HG03097 (cell line): ENCODE measurements around the gene TBC1D22A.

Experiments used
- ATAC-seq: cut with Tn5 transposase; IDR thresholded peaks from one replicate; pipeline ENCODE4 v1.9.1; 2021; ENCODE audit not compliant: unreplicated experiment, low FRiP score

Gene TBC1D22A

DNA sequence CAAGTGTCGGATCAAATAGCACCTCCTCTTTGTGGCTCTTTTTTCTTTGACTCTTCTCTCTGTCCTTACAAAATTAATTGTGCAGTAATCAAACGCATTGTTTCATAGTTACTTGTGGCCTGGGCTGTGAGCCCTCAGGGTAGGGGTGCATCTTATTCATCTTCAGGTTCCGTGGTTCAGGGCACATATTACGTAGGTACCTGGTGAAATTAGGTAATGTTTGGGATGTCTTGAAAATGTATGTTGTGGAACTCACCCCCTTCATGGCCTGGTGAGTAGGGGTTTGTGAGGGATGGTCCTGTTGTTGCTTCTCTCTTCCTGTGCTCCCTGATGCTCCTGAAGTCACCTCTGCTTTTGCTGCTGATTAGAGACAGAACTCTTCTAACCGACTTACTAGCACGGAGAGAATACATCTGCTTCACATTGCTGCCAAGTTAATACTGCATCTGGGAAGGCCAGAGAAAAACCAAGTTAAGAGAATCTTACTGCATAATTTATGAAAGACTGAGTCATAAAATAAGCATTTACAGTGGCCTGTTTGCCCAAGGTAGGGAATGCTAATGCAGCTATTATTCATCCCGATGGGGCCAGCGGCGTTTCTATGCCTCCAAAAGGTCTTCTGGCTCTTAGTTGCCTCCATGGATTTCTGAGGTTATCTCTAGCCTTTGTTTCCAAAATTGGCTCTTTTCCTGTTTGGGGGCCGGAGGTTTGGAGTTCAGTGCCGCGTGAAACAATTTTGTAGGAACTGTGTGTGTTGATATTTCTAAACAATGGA, 66.9 kb downstream of the TBC1D22A start:
- no peak for ATAC-seq

DNA sequence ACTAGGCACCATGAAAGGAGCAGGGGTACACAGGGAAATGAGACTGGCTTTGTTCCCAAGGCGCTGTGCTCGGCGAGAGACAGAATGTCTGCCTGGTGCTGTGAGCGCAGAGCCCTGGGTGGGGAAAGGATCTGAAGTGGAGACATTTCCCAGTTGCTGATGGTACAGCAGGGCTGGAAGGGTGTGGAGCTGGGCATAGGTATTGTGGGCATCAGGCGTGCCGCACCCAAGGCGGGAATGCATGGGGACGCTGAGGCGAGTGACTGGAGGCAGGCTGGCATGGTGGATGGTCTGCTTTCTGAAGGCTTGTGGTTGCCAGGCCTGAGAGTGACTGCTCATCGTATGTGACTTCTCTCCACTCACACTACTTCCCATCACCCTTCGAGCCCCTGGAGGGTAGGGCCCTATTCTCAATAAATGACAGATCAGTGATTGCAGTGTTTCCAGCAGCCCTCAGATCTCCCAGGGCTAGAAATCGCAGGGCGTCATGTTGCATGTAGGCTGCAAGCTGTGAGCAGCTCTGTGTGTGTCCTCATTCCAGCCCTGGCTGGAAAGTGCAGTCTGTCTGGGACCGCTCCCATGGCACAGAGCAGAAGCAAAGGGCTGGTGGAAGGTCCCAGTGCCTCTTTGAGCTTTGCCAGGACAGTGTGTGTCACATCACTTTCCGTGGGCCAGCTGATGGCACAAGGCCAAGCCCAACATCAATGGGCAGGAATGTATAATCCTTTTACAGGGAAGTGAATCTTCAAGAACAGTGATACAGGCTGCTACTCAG, 67.7 kb downstream of the TBC1D22A start:
- no peak for ATAC-seq

DNA sequence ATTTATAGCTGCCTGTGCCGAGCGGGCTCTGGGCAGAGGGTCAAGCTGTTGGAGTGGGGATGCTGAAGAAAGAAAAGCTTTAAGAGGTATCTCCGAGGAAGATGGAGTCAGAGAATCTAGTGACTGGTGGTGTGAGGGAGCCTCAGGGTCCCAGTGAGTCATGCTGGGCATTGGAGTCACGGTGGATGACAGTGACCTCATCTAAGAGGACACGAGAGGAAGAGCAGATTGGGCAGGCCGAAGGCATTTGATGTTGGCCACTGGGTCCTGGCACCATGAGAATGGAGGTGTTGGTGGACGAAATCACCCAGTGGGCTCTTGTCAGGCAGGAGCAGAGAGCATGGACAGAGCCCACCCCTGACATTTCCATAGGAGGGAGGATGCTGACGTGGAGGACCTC, 68.4 kb downstream of the TBC1D22A start:
- no peak for ATAC-seq

DNA sequence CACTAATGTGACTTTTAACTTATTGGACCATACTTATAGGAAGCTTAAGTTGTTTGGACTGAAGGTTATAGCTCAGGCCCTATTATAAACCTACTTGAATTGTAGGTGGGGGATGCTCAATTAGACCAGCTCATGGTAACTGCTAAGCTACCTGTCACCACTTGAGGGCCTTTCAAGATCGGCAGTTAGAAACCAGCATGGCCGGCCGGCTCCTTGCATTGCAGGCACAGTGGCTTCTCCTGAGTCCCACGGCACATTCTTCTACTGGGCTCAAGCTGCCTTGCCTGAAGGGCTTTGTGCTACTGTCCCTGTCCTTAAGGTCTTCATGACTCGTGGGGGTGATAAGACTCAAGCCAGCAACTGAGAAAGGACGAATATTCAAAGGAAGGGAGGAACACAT, 70.8 kb downstream of the TBC1D22A start:
- no peak for ATAC-seq

DNA sequence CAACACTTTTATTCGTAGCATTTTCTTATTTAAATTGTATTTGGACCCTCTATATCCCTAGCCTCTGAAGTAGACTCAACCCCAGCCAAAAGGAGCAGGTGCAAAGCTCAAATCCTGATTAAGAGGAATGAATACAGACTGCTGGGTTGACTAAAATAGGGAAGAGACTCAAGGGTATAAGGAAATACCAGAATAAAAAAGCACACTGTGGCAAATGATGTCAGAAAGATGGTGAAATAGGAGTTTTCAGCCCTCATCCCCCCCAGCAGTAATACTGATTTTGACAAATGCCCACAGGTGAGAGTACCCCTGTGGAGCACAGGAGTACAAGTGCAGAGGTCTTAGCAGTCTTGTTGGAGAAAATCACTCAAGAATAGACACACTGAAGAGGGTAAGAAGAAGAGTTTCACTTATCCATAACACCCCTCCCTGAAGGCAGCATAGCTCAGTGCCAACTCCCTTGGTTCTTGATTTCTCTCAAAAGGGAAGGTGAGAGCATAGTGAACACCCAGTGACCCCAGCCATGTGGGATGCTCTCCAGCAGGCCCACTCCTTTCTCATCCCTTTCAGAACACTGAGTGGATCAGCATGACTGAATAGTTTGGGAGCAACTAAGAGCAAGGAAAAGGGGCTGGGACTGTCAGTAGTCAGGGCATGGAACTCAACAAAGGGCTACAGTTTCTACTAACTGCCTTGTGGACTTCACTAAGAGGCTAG, 71.7 kb downstream of the TBC1D22A start:
- no peak for ATAC-seq

DNA sequence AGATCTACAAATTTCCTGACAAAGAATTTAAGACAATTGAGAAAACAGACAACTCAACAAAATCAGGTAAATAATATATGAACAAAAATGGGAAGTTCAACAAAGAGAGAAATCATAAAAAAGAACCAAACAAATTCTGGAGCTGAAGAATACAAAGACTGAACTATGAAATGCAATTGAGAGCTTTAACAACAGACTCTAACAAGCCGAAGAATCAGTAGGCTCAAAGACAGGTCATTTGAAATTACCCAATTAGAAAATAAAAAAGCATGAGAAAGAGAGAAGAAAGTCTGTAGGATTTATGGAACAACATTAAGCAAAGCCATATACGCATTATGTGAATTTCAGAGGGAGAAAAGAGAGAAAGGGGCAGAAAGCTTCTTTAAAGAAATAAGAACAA, 72.8 kb downstream of the TBC1D22A start:
- ATAC-seq, result no peak

DNA sequence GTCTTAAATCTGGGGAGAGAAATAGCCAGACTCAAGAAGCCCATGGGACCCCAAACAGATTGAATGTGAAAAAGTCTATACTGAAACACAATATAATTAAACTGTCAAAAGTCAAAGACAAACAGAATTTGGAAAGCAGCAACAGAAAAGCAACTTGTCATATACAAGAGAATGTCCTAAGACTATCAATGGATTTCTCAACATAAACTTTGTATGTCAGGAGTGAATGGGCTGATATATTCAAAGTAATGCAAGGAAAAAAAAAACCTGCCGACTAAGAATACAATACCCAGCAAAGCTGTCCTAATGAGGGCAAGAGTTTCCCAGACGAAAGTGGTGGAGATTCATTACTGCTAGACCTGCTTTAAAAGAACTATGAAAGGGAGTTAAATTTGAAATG, 73.2 kb downstream of the TBC1D22A start:
- ATAC-seq, result no peak

DNA sequence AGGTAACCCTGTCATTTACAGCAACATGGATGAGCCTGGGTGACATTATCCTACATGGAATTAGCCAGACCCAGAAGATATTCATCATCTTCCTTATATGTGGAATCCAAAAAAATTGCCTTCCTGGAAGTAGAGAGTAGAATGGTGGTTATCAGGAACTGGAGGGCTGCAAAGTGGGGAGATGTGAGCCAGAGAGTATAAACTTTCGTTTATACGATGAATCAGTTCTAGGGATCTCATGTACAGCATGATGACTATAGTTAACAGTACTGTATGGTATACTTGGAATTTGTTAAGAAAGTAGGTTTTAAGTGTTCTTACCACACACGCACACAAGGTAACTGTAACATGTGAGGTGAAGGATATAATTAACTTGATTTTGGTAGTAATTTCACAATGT, 79.1 kb downstream of the TBC1D22A start:
- no peak for ATAC-seq

DNA sequence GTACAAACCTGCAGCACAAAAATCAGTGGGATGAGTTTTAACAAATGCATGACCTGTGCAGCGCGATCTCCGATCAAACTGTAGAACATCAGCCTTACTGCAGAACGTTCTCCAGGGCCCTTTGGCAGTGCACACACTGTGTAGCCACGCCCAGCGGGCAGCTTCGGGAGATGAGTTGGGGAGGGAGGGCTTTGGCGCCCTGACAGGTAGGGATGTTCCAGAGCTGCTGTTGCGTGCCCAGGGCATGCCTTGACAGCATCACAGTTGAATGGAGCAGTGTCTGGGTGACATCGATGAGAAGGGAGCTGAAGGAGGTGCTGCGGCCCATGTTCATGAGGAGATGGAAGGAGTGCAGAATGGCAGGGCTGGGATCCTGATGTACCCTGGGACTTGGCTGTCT, 80.2 kb downstream of the TBC1D22A start:
- ATAC-seq, result no peak

DNA sequence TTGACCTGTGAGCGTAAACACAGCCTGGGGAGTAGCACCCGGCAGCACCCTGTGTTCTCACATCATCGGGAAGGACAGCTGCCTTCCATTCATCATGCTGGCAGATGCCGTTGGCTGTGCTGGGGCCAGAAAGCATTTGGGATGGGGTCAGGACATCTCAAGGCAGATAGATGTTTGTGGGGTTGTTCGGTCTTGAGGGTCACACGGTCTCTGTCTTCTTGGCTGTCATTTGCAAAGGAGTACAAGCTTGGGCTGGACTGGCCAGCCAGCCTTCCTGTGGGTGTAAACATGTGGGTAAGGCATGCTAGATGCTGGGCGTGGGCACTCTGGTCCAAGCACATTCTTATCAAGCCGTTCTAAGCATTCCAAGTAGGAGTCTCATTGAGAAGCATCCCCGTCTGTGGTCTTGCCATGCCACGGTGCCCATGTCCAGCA, 81.4 kb downstream of the TBC1D22A start:
- ATAC-seq, result no peak

DNA sequence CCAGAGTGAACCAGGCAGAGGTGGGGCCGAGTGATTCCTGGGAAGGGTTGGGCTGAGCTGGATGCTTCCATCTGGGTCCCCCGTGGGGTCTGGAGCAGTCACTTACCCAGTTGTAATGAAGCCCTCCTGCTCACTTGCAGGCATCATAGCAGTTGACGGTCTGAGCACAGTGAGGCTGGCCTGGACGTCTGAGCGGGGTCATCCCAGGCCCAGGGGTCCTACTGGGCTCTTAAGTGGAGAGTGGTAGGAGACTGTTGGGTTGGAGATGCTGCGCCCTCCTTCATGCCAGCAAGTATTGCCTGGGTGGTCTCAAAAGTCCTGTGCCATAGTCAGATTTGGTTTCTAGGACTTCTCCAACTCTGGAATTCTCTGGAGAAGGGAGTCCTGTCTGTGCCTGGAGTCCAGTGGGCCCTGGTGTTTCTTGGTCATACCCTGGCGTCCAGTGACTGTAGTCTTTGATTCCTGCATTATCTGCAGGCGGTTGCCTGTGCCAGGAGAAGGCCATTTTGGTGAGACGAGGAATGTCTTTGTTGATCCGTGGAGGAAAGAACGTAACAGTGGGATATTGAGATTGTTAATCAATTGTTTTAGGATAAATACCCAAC, 82.3 kb downstream of the TBC1D22A start:
- no peak for ATAC-seq

DNA sequence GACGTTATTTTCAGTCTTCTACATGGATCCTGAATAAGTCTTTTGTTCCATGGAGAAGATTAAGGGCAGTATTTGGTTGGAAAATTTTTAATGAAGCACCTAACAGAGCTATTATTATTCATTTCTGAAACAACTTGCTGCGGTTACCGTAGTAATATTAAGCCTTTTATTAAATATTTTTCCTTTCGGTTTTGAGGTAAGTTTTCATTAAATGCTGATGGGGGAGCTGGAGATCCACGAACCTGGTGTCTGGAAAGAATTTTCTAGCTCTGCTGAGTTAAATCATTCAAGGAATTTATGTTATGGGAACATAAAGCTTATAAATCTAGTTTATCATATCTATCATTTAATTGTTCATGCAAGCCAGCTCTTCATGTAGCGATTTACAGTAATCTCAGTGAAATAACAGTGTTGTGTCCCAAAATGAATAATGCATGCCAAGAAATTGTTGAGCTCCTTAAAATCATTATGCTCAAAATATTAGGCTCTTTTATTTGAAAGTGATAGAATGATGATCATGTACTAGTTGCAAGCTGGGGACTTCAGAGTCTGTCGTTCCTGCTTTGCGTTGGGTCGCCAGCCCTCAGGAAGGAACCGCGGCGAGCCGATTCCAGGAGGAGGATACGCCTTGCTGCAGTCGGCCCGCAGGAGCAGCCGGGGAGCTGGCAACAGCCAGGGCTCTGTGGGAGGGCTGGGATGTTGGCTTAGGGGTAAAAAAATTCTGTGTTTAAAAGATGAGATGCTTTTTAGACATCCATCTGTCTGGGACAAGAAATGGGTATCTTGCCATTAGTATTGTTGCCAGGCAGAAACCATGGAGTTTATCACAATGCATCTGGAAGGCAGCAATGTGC, 83.1 kb downstream of the TBC1D22A start:
- ATAC-seq, result no peak

DNA sequence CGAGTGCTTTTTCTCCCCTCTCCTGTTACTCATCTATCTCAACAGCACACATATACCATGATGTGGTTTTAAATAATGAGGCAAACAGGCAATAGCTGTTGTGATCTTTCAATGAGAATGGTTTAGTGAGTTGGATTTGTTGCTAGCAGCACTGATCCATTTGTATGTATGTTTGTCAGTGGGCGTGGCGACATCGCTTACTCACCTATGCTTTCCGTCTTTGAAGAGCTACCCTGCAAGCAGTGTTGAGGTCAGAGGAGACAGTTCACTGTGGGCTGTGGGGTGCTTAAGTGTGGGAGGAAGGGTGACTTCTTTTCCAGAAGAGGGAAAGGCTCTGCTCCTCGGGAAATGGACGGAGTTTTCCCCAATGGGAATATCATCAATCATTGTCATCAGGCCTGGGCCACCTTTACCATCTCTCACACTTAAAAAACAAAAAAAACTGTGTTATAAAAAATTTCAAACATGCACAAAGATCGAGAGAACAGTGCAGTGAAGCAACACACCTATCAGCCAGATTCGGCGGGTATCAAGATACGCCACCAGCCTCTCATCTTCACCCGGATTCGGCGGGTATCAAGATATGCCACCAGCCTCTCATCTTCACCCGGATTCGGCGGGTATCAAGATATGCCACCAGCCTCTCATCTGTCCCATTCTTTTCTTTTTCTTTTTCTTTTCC, 83.8 kb downstream of the TBC1D22A start:
- ATAC-seq, result no peak

DNA sequence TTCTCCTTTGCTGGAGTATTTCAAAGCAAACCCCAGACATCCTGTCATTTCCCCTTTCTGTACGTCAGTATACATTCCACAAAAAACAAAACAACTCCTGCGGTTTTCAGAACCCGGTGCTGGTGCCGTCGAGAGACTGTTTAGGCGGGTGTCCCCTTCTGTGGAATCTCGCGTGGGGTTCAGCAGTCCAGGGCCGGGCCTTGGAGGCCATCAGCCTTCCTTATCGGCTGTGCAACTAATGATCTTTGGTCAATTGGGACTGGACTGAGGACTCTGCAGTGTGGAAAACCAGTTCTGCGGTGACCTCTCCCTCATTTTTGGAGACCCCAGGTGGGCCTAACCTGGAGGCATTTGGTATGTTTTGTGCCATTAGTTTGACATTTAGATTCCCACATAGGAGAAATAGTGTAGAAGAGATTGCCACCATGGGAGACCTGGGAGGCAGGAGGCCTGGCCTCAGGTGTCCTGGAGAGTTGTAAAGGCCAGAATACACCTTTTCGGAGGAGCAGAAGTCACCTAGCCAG, 84.4 kb downstream of the TBC1D22A start:
- ATAC-seq, result no peak

DNA sequence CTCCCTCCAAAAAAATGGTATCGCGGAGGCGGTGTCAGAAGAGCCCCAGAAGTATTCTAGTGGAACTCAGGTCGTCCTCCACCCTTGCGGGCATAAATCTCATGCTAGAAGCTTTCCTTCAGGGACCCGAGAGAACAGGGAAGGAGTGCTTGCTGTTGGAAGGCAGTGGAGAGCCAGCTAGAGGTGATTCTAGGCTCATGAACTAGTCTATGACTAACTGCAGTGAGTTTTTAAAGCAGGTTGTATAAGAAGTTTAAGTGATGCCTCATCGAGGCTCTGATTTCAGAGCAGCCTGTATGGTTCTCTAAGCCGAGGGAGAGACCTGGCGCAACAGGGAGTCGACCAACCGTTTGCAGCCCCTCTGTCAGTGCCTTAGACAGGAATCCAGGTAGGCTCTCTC, 85.7 kb downstream of the TBC1D22A start:
- ATAC-seq, result no peak

DNA sequence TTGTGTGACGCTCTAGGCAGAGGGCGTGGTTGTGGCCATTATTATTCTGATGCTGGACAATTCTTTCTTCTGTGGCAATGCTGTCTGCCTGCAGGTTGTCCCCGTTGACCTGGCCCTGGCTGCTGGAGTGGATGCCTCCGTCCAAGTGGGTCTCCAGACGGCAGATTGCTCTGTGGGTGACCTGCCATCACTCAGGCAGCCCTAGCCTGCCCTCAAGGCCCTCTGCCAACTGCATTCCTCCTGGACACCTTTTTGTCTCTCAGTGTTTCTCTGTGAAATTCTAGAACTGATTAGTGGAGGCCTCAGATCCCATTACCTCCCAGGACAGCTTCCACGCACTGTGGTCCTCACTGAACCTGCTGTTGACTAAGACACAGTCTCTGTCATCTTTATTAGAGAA, 86.7 kb downstream of the TBC1D22A start:
- ATAC-seq, result no peak

DNA sequence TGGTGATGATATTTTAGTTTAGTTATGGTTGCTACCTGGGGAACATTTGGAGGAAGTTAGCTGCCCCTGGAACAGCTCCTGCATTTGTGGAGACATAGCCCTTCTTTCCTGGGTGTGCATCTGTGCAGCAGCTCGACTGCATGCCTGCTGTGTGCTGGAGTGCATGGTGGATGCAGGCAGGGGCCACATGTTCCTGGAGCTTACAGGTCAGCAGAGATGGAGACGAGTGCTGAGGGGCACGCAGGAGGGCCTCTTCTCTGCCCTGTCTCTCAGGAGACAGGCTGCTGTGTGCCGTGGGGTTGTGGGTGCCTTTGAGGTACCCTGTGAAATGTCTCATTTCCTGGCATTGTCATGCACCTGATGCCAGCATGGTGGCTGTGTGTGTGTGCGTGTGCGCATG, 87.5 kb downstream of the TBC1D22A start:
- ATAC-seq, result no peak

DNA sequence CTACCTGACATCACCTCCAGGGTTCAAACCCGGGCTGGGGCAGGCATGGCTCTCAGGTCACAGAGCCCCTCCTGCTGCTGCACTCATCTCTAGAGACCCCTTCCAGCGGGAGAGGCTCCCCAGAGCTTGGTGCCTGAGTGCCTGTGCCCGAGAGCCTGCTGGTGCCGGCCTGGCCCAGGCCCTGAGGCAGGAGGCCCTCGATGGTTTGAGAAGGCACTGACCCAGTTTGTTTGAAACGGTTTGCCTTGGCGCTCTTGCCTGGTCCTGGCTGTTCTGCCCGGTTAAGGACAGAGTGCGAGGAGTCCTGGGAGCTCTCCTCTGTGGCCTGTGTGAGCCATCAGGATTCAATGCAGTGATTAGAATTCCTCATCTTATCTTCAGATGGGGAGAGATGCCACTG, 88.9 kb downstream of the TBC1D22A start:
- no peak for ATAC-seq

DNA sequence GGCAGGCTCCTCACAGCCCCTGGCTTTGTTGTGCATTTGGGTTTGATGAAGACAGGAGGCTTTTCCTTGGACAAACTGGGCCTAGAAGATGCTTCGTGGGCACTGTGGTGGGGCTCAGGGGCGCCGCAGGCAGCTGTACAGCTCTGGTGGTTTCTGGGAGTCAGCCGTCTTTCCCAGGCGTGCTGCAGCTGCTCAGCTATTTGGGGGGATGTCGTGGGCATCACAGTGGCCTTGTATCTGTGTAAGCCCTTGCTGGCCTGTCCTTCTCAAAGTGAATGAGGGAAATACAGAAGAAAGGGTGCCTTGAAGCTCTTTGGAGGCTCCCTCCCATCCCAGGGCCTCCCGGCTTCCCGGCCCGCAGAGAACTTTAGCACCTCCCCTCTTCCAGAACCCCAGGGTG, 89.5 kb downstream of the TBC1D22A start:
- ATAC-seq, result no peak
